GM19463 (cell line): ENCODE results near the gene PAPPA2.

Experiments
- ATAC-seq: cut with Tn5 transposase; IDR thresholded peaks from one replicate; pipeline ENCODE4 v1.9.1; 2021; ENCODE audit warnings: mild to moderate bottlenecking, moderate library complexity; ENCODE audit not compliant: unreplicated experiment

Gene PAPPA2

GRCh38 chr1:176843352-176844297, 380.6 kb downstream of the PAPPA2 start:
- ATAC-seq = no peak

DNA sequence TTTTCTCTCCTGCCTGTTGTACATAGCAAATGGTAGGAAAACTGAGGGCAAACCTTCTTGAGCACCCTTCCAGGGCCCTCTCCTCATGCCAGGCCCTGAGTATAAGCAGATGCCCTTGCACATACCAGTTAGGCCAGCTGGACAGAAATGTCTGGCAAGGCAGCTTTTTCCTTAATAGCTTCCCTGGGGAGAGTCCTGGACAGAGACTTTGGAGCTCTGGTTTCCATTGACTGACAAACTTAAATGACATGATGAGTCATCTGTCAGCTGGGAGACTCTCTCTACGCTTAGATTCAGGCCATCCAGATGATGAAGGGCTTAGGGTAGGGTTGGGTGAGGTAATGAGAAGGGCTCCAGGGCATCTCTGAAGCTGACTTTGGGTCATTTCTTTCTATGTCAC, 384.1 kb downstream of the PAPPA2 start:
- no peak for ATAC-seq

GRCh38 chr1:176849281-176849680, 386.3 kb downstream of the PAPPA2 start:
- no peak for ATAC-seq

DNA sequence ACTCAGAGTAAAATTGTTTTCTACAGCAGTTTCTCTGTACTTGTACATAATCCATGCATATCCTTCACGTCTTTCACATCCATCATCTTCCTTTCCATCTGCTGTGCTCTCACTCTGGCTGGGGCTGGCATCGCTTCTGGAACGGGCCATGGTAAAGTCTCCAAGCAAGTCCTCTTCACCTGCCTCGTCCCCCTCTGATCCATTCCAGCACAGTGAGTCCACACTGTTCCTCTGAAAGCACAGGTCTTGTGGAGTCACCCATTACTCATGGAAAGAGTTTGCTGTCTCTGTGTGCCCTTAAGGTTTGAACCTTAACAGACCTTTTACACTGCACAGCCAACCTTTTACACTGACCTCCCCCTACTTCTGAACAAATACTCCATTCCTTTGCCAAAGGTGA, 387.9 kb downstream of the PAPPA2 start:
- no peak for ATAC-seq

- ATAC-seq = no peak
Observed at GRCh38 chr1:176852124-176852523, 389.1 kb downstream of the PAPPA2 start.

DNA sequence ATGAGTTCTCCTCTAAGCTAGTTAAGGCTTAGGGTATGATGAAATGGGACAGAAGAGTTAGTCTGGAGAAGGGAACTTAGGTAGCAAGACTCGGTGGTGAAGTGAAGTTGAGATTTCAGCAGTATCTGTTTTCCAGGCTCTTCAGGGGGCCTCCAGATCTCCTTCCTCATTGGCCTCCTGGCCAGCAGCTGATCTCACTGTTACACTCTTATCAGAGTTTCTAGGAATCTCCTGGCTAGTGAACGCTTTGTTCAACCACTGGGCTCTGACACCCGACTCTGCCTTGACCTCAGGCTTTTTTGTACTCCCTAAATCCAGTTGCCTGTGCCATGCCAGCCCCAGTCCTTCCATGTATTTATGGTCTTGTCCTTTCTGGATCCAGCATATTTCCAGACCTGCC, 390.5 kb downstream of the PAPPA2 start:
- ATAC-seq = no peak

- no peak for ATAC-seq
Observed at GRCh38 chr1:176854121-176854520, 391.1 kb downstream of the PAPPA2 start.

- no peak for ATAC-seq
Observed at GRCh38 chr1:176854758-176855745, 392.1 kb downstream of the PAPPA2 start.

- ATAC-seq = no peak
Observed at GRCh38 chr1:176857632-176858031, 394.7 kb downstream of the PAPPA2 start.

GRCh38 chr1:176858433-176858916, 395.5 kb downstream of the PAPPA2 start:
- no peak for ATAC-seq

DNA sequence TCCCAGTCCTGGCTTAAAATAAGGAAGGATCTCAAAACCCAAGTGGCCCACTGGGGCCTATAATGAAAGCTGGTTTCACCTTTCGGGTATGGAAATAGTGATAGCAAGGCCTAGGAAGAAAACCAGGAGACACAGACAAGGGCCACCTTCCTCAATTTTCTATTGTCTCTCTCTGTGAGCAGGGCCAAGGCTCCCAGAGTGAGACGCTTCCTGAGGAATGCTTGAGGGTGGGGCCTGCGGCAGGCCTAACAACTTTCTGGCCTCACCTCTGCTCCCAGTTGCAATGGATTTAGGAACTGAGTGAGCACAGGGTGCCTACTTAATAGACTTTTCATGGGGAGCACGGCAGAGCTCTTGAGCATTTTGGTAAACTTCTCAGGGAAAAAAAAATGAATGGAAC, 400.6 kb downstream of the PAPPA2 start:
- ATAC-seq = no peak

GRCh38 chr1:176864211-176864610, 401.2 kb downstream of the PAPPA2 start:
- ATAC-seq = no peak

DNA sequence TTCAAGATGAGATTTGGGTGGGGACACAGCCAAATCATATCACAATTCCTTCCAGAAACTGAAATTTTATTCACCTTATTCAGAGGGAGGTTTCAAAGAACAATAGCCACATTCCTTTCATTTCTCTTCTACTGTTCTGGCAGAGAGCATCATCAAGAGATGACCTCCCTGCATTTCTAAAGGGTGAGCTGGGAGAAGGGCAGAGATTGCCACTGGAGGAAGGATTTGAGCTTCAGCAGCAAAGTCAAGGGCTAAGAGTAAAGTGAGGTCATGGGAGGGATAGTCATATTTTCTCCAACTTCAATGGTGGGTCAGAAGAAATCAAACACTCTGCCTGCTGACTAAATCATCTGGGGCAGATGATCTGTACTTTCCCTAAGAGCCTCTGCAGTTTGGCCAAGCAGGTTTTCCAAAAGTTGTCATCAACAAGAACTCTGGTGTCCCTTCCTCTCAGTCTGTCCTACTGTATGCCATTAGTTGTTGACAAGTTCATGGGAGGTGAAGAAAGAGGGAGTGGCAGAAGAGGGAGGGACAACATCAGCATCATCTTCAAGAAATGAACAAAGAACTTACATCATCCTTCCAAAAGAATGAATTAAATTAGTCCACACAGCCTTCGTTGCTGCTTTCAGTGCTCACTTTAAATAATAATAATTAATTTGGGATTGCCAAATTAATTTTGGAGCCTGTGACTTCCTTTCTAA, 403.2 kb downstream of the PAPPA2 start:
- no peak for ATAC-seq

DNA sequence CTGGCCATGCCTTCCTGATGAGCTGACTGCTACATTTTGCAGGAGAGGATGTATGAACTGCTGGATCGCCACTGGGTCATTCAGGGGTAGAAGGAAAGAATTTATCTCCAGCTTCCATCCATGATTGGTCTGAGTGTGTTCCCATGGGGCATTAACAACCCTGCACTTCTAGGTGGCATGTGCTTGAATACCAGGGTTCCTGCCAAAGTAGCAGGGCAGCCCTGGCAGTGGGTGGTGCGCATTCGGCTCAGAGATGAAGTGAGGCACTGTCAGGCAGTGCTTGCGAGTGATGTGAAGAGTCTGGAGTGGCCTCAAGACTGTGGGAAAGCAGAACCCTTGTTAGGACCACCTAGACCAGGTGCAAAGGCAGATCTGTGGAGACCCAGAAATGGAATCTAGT, 406.6 kb downstream of the PAPPA2 start:
- ATAC-seq = no peak

DNA sequence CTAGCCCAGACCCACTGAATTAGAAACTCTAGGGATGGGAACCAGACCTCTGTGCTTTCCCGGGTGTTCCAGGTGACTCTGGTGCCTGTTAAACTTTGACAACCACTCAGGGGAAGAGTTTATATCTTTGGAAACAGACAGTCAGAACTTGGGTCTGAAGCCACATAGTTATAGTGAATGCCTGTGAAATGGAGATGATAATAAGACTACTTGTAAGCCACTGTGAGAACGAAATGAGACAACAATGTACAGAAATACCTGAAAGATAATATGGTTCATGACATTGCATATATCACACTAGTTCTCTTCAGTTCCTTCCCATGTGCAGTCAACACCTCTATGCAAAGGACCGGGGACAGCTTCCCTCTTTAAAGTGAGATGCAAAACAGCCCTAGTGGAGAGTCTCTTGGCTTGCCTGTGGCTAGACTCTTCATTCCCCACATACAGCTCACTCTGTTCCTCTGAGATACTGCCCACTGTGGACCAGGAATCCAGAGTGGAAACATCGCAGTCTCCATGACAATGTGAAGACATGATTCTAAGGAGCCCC, 414.1 kb downstream of the PAPPA2 start:
- ATAC-seq = no peak

- ATAC-seq = no peak
Observed at GRCh38 chr1:176877557-176877956, 414.6 kb downstream of the PAPPA2 start.

DNA sequence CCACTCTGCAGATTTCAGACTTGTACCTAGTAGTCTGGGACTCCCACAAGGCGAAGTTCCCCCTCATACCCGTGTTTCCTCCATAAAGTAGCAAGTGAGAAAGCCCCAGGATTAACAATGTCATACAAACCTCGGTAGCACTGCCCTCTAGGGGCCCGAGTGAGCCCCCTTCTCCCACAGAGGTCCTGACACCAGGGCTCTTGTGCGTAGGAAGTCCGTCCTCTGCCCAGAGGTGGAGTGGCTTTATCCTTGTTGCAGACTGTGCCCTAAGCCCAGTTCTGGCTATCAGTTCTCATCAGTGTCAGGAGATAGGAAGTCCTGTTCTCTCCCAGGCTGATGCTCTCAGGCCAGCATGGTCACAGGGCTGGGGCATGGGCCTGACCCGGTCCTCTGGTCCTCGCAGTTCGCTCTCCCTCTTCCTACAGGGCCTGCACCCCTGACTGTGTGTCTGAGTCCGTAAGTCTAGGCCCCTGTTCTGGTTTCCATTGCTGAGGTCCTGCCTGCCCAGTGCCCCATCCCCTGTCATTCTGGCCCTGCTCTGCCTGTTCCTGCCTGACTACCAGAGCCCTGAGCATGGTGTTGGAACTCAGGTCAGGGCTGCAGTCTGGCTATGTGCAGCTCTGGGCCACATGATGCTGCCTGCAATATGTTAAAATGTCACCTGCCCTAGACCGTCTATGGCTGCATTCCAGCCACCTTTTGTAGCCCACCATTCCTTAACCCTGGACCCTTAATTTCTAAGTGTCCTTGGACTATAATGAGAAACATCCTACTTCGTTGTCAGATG, 416.0 kb downstream of the PAPPA2 start:
- ATAC-seq = no peak

DNA sequence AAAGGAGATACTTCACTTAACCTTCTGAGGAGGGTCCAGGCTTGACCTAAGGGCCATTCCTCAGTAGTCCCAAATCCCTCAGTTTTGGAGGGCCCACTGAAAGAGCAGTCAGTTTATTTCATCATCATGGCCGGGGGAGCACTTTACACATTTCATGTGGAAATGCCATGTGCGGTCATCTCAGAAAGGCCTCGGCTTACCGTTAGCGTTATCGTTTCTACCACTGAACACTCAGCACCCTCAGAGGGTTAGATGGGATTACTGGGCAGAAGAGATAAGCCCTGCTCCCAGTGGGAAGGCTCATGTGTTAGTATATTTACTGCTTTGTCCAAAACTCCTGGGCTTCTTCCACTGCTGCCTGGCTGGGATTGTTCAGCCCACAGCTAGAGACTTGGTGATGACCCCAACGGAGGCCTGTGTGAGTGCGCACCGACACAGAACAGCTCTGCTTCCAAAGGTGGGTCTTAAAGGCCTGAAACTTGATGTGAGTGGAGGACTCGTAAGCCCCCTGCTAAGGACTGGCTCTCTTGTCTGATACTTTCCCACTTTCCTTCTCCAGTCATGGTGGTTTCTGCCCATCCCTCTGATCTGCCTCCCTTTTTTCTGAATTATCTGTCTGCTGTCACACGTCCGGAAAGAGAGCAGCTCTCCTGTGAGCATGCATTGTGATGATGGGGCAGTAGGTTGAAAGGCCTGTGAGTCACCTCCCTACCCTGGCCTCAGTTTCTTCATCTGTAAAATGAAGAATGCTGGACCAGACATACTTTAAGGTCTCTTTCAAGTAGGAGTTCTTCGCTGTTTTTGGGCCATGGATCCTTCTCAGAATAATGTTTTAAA, 417.0 kb downstream of the PAPPA2 start:
- no peak for ATAC-seq
